SK-N-SH (cell line): ENCODE results near the gene SLC25A4. TPM values are rescaled to one million over a fixed set of nuclear protein-coding genes. Genes with fewer than 3 reads are reported as not detected.

Experiments
- polyA plus RNA-seq, 3 experiments: library from polyadenylated mRNA; depleted of rRNA; stranded (reverse); fragments of >200 nt; gene quantifications; 2 replicates each; pipeline ENCODE4 v1.2.3, GENCODE V29; 2012

The SLC25A4 gene
- polyA plus RNA-seq, 1 of the 3 experiments (the other 2 are of a cell fraction) = 36.2 TPM

Other genes starting within 250 kb of the SLC25A4 start
- not detected in 2 replicates for gene HELT, start 124.8 kb upstream of the SLC25A4 start, polyA plus RNA-seq (2012; rRNA removed)
- 10.6 and 14.1 TPM in 2 replicates for gene CFAP97, start 60.7 kb downstream of the SLC25A4 start, polyA plus RNA-seq (2012; rRNA removed)
- 8.5 and 11.4 TPM in 2 replicates for gene SNX25, start 66.3 kb downstream of the SLC25A4 start, polyA plus RNA-seq (2012; rRNA removed)